GM19438 (cell line): Measurements from ENCODE around the gene PTPRK.

Experiments
- ATAC-seq: cut with Tn5 transposase; IDR thresholded peaks from one replicate; pipeline ENCODE4 v1.9.1; 2021; ENCODE audit warnings: low read depth; ENCODE audit not compliant: unreplicated experiment

Gene PTPRK

GRCh38 chr6:128400875-128401274, 119.5 kb downstream of the PTPRK start:
- no peak for ATAC-seq

DNA sequence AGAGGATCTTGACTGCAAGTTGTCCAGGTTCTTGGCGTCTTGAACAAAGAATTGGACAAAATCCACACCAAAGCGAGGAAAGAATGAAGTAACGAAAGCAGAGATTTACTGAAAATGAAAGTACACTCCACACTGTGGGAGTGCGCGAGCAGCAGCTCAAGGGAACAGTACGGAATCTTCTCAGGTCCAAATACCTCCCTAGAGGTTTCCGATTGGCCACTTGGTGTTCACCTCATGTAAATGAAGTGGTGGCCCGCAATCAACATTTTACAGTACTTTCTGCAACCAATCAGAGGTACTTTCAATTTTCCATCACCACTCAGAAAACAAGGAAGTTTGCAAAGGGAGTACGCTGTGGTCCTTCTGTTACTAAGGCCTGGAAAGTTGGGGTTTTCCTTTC, 122.4 kb downstream of the PTPRK start:
- ATAC-seq = no peak

DNA sequence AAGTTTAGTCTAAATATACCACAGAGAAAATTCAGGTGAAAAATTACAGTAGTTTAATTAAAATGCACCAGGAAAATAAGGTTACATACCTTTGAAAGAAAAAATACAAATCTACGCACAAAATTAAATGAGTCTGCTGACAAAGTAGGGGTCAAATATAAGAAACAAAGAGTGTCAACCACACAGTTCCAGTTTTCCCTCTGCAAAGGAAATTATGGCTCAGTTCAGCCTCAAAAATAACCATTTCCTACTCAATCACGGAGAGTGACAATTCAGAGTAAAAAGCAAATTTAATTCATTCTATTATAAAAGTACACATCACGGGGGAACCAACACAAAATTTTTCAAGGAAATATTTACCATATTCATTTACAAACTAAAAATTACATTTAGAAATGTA, 124.8 kb downstream of the PTPRK start:
- ATAC-seq = no peak

DNA sequence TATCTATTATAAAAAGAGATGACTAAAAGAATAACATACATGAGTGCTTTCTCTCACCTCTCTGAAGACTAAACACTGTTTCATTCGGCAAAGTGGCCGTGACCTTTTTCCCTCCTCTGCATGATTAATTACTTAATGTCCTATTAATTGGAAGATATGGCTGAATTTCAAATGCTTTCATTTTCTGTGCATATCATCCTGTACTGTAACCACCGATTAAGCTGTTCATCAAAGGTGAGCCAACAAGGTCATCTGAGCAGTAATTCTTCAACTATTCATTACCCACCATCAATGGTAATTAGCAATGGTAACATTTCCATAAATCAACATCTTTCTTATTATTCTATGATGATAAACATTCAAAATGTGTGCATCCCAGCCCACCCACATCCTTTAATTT, 125.2 kb downstream of the PTPRK start:
- no peak for ATAC-seq

GRCh38 chr6:128394167-128394566, 126.2 kb downstream of the PTPRK start:
- ATAC-seq = no peak

DNA sequence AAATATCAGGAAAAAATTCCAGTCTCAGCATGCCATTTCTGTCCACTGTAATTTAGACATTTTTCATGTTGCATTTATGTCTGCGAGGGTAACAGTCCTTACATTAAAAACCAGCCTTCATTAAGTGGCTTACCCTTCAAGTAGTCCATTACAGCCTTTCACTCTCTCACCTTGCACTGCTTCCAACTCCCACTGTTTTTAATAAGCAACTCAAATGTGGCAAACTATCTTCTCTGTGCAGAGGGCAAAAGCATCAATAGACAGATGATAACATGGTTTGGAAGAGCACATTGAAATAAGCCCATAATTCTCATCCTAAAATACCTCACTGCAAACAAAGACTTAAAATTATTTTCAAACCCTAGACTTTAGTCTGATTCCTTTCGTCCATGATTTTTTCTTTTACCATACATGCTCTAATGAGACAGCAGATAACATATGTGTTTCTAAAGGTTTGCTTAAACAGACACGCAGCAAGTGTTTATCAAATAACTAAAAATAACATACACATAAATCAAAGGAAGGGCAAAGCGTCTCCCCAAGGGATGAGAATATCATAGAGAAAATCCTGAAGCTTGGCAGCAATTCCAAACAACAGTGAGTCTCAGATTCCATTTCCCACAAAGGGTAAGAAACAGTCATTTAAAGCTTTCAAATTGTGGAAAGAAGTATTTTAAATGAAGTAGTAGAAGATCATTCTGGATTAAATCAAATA, 130.4 kb downstream of the PTPRK start:
- no peak for ATAC-seq

DNA sequence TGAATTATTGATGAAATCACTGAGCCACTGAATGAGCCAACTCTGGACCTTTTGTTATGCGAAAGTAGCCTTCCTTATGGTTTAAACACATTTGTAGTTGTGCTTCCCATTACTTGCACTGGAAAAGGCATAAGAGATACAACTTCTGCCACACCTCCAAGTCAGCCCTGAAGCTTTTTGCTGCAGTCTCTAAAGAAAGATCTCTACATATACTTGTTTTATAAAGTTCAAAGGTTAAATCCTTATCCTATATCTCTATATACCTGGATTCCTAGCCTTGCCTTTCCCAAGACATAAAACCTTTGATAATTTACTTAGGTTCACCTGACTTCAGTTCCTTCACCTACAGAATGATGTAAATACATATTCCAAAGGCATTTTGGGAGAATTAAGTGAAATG, 132.0 kb downstream of the PTPRK start:
- ATAC-seq = no peak

DNA sequence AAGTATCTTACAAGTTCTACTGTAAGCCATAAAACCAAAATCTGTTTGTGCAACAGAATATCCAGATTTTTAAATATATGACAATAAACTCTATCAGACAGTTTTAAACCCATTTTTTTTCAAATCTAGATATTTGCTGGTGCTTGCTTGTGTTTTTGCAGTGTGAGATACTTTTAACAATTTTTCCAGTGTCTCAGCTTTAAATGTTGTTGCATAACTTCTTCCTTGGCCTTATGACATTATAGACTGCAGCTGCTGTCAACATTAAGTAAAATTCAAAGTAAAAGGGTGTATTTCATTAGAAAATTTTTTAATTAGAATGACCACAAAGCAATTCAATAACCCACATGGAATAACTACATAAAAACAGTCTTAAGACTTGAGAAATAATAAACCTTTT, 139.5 kb downstream of the PTPRK start:
- no peak for ATAC-seq

DNA sequence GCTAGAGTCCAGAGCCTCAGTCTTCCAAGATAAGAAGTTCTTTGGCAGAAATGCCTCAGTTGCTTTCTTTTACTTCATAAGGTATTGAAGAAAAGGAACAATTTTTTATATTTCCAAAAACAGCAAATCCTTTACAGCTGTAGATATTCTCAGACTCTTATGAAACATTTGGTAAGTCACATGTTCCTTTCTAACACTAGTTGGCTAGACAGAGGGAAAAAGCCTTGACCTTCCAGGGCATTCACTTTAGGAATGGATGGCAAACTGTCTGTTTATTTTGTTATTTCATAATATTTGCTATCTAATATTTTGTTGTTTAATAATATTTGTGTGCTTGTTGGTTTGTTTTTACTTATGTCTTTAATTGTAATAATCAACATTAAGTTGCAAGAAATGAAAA, 140.8 kb downstream of the PTPRK start:
- no peak for ATAC-seq

DNA sequence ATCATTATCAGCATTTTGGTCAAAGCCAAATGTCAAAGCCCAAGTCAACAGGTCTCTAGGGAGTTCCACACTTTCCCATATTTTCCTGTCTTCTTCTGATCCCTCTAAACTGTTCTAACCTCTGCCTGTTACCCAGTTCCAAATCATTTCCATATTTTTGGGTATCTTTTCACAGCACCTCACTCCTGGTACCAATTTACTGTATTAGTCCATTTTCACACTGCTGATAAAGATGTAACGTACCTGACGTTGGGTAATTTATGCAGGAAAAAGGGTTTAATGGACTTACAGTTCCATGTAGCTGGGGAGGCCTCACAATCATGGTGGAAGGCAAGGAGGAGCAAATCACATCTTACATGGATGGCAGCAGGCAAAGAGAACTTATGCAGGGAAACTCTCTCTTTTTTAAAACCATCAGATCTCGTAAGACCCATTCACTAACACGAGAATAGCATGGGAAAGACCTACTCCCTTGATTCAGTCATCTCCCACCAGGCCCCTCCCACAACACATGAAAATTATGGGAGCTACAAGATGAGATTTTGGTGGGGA, 143.4 kb downstream of the PTPRK start:
- no peak for ATAC-seq

GRCh38 chr6:128371136-128371535, 149.3 kb downstream of the PTPRK start:
- no peak for ATAC-seq

DNA sequence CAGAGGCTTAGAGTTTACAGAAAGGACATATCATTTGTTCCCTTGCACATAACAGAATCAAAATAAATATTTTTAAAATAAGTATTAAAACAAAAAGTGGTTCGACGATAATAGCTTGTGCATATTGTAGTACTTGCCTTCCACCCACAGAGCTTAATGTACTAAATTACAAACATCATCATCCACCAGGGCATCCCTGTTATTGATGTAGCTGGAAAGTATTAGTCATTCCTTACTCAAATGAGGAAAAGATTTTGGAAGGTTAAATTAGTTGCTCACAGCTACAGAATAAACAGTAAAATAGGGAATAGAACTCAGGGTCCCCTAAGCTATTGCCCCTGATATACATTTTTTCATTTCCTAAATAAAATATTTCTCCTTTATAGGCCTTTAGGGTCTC, 150.3 kb downstream of the PTPRK start:
- no peak for ATAC-seq

DNA sequence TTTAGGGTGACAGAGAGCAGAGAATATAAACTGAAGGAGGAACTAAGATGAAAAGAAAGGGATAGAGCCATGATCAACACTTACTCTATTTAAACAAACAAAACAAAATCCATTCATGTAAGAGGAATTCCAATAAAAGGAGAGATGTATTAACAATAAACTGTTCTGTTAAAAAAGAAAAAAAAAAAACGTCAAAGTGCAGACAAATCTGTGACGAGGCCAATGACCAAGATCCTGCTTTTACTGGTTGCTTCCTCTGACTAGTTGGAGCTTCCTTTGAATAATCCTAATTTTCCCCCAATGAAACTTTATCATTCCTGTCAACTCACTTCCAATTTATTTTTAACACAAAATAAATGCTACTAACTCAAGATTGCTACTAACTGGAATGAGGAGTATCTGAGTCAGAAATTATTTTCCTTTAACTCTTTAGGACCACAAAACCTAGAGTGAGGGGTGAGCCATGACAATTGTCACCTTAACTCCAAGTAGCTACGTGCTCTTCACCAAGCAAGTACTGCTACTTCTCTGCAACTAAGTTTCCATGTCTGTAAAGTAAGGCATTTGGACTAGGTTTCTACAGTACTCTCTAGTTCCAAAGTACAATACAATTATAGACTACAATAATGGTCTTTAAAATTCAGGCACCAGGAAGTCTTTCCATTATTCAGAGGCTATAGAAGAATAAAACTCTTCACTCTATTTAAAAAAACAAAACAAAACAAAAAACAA, 152.0 kb downstream of the PTPRK start:
- no peak for ATAC-seq

- no peak for ATAC-seq
Observed at GRCh38 chr6:128367437-128367836, 153.0 kb downstream of the PTPRK start.

DNA sequence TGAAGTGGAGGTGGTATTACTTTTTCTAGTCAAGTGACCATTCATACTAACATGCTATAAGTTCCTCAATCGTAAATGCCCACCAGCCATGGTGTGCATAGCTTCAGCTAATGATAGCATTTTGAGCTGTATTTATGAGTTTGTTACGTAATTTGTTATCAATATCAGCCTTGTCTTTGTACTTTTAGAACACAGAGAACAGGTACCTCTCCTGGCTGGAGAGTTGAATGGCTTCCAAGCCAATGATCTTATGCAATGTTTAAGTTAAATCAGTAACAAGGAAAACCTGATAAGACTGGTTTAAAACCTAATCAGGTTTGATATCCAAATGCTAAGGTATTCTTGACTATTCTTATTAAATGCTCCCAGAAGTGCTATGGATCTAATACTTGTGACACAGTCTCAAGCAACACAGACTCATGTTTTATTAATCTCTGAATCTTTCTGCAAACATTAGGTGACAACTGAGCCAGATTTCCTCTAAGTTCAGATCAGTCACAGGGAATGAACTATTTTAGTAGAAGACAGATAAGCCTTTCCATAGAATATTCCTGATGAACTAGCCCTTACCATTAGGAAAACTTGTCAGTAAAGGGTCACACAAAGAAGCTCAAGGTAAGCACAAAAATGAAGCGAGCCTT, 154.8 kb downstream of the PTPRK start:
- no peak for ATAC-seq

DNA sequence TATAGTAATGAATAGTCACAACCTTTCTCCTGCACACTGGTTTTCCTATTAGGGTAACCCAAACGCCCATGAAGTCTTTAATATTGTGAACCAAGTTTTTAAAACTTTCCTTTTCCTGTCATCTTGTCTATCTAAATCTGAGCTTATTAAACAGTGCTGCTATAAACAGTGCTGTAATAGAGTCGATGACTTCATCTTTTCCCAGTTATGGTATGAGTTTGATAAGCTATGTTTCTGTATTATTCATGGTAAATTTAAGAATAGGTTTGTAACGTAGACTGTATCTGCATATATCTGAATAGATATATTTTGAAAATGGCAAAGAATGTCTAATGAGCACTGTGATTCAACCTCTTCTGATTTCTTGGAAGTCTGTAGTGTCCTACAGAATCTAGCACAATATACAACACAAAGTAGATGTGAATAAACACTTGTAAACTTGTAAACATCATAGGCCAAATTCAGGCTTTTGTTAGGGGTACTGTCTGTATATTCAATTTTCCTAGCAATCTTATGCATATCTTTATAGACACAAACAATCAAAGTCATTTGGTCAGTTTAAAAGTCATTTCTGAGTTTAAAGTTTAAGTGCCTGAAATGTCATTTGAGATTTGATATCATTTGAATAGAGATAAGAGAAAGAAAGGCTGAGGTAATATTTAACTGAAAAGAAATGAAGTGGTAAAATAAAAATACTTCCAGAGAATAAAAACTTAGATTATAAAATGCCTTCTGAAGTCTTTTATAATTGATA, 155.5 kb downstream of the PTPRK start:
- no peak for ATAC-seq

- no peak for ATAC-seq
Observed at GRCh38 chr6:128363020-128363813, 157.2 kb downstream of the PTPRK start.

GRCh38 chr6:128361378-128361777, 159.0 kb downstream of the PTPRK start:
- ATAC-seq = no peak

GRCh38 chr6:128358244-128358776, 162.1 kb downstream of the PTPRK start:
- no peak for ATAC-seq
